Measurements from ENCODE around the gene GHRHR.

The GHRHR gene

DNA sequence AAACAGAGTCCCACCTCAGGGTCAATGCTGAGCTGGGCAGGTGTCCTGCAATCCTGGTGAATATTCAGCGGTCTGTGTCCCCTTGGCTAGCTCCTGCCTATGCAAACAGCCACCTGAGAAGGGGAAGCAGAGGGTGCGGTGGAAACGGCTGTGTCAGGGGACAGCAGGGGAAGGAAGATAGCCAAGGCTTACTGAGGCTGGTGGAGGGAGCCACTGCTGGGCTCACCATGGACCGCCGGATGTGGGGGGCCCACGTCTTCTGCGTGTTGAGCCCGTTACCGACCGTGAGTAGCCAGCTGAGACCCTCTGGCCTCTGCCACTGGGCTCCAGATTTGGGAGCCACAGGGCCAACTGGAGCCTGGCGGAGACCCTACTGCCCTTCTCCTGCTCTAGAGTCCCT lies at the start of gene GHRHR:
GHRHR (plus strand) TSS at position 112 of the 400 bp plus-strand sequence; CDS start at position 228, 116 bp downstream.
- no peak for DNase-seq

DNA sequence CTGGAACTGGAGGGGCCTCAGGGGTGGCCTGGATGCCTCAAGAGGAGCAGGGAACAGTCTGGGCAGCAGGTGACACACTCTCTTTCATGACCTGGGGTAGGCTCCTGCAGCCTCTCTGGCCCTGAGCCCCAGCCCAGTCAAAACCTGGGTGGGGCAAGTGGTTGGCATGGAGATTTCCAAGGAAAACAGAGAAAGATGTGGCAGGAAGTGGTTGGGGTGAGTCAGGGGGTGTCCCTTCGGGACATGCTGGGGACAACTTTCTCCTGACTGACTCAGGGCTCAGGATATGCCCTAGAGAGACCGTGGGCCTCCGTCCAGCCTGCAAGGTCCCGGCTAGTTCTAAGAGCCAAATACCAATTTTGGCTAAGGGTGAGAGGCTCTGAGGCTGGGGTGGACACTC lies 49.2 kb upstream of the GHRHR start:
- no peak for DNase-seq

DNA sequence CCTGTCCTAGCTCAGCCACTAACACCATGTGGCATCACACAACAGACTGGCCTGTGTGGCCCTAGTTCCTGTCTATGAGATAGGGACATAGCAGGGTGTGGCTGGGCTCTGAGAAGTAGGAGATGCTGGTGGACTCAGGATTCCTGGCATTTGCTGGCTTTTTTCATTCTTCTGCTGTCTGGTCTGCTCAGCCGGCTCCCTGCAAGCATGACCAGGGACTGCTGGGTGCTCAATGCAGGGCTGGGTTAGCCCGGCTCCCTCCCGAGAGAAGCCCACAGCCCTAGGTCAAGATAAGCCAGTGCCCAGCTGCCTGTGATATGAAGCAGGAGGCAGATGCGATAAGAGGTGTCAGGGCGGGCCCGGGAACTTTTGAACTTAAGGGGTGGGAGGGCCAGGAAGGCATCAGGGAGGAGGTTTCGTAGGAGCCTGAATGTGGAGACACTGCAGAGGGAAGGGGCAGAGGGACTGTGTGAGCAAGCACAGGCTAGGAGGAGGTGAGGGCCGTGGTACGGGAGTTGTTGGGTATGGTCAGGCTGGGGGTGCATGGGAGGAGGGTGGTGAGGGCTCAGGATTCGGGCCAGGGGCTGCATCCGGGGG lies 48.6 kb upstream of the GHRHR start:
- DNase-seq: no peak

DNA sequence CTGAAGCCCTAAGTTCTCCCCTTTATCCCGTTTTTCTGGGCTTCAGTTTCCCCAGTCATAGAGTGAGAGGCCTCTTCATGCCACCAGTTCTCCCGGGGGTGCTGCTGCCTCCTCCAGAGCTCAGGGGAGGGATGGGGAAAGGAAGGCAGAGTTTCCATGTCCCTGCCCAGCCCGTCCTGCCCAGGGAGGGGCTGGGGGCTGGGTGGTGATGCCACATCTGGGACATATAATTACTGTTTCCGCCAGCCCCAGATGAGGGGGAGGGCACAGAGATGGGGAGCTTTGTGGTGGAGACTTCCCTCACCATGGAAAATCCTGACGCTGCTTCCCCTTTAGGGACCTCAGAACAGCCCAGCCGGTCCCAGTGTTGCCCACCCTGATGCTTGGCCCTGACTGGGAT lies 48.0 kb upstream of the GHRHR start:
- DNase-seq: no peak

DNA sequence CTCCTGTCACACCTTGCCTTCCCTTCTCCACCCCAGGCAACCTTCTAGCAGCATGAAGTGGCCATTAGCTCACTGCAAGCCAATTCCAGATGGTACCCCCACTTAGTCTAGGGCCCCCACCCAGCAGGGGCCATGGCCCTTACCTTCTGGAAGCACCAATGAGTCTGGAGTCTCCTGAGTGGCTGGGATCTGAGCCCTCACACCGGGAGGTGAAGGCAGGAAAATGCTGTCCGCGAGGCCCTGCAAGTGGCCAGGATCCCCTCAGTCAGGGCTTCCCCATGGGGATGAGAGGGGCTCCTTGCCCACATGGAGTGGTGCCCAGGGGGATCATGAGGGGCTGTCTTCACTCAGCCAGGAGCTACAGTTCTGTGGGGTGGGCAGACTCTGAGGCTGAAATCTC lies 47.5 kb upstream of the GHRHR start:
- no peak for DNase-seq

DNA sequence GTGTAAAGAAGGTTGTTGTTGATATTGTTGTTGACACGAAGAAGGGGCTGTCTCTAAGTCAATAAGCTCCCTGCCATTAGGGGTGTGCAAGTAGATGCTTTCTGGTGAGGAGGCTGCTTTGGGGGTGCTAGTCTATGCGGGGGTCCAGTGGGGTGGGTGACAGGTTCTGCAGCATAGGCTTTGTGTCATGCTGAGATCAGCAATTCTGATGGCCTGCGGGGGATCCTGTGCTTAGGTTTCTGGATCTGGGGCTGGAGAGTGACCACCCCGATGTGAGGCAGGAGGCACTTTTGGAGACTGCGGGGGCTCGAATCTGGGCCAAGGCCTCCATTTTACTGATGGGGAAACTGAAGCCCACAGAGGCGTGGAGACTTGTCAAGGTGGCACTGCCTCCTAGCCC lies 47.0 kb upstream of the GHRHR start:
- no peak for DNase-seq

DNA sequence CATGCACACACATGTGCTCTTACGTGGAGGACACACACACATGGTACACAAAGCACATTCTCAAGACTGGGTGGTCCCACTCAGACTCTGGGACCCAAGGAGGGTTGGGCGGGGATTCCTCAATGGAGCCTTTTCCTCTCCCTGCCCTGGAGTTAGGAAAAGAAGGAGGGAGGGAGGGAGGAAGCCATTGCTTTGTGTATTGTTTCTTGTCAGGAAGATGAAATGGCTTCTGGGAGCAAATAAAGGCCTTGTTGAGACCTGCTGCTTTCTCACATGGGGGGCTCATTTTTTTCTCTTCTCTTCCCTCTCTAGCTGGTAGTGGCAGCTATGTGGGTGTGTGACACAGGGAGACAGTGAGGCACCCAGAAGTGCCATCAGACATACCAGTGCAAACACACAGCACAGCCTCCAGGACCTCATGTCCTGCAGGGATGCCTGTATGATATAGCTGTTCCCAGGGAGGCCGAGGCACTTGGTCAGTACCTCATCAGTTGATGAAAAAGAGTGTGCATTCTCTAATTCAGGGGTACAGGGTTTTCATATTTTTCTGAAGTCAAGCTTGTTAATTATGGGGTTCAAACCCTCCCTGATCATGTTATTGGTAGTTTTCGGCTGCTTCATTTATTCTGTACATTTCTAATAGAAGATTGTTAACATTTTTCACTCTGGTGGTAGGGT lies 46.4 kb upstream of the GHRHR start:
- DNase-seq: no peak

DNA sequence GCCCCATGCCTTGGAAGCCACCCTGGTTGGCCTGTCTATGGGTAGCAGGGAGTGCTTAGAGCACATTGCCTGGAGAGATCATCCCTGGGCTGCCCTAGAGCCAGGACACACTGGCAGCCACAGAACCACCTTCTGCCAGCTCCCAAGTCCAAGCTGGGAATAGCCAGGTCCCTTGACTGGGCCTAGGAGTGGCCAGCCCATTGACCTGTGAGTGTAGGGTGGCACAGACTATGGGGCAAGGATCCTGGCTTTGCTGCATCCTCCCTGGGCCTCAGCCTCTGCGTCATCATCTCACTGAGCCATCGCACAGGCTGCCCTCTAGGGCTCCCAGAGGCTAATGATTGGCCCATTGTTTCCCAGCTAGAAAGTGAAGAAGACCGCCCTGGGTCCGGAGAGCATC lies 45.1 kb upstream of the GHRHR start:
- DNase-seq: no peak

DNA sequence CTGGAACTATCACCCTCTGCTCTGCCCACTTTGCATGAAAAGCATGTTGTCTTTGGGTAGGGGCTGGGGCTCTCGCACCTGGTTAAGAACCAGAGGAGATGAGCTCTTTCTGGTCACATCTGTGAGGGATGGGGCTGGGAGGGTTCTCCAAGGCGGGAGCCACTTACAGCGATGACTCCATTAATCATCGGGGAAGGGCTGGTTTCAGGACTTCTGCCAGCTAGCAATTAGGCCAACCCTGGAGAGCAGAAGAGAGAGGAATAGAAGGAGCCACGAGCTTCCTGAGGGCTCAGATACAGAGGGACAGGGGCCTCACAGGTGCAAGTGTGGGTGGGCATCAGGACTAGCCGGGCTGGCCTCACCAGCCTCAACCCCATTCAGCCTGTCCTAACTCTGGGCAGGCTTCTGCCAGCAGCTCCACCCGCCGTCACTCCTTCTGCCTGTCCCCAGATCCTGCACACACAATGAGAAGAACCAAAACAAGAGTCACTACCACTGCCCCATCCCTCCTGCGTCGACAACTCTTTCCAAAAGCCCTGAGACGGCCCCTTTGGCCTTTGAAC lies 43.7 kb upstream of the GHRHR start:
- DNase-seq: no peak

DNA sequence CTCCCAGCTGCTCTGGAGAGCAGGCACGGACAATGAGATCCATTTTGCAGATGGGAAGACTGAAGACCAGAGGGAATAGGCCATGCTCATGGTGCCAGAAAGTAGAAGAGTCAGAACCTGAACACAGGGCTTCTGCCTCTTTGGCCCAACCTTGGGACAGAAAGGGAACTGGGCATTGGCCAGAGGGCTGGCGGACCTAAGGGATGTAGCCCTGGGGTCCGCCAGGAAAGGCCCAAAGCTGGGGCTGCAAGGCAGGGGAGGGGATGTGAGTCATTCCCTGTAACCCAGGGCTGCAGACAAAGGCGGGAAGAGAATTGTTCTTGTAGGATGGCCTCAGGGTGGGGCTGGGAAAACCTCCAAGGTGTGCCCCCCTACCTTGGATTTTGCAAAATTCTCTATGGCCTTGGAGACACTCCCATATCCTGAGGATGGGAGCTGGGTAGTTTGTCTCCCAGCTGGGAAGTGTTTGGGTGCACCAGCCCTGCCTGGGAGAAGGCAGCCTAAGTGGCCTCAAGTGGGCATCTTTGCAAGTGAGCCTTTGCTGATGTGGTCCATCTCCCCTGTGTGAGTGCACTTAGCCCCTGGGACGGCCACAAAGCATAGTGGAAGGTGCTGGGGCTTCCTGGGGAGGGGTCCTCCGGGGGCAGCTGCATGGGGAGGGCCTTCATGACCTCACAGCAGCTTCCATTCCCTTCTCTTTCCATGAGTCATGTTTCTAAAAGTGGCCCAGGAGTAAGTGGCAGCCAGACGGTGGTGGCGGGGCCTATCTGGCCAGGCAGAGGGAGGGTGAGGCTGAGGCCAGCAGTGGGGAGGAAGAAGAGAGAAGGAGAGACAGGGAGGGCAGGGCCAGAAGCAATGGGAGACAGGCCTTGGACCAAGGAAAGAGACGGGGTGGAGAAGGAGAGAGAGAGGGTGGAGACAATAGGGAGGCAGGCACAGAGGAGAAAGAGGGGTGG lies 42.9 kb upstream of the GHRHR start:
- DNase-seq: no peak

DNA sequence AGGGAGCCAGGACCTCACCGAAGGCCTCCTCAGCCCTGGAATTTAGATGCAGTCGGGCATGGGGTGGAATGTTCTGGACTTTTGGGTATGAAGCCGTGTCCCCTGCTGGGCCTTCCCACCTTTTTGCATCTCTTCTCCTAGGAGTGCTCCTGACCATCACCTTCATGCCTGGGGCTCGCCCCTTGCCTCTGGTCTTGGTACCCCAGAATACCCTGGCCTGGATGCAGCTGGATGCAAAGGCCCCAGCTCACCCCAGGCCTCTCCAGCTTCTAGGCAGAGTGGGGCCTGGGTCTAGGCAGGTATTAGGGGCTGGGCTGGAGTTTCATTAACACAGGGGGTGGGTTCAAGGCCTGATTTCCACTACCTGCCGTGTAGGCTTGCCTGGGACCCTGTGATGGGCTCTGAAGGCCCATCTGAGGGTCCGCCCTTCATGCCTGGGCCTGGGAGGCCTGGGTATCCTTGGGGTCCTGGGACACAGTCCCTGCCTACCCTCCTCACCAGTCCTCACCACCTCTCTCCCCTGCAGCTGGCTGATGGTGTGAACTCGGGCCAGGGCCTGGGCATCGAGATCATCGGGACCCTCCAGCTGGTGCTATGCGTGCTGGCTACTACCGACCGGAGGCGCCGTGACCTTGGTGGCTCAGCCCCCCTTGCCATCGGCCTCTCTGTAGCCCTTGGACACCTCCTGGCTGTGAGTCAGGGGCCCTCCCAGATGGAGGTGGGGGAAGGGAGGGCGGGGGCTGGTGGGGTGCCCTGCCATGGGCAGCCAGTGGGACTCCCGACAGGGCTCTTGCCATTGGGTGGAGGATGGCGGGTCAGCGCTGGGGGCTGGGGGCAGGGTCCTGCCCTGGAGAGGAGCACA lies 42.0 kb upstream of the GHRHR start:
- DNase-seq: no peak

DNA sequence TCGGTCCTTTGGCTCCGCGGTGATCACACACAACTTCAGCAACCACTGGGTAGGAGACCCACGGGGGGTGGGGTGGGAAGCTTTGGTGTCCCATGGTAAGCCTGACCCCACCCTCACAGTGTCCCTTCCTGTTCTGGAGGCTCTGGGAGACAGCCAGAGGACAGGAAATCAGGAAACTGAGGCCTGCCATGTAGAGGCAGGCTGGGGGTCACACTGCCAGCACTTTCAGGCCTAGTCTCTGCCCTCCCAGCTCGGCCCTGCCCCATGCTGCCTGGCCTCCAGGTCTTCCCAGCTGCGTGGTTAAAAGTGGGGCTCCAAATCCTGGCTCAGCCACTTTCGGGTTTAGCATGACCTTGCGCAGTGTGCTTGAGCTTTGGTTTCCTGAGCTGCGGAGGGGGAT lies 41.2 kb upstream of the GHRHR start:
- DNase-seq: no peak

DNA sequence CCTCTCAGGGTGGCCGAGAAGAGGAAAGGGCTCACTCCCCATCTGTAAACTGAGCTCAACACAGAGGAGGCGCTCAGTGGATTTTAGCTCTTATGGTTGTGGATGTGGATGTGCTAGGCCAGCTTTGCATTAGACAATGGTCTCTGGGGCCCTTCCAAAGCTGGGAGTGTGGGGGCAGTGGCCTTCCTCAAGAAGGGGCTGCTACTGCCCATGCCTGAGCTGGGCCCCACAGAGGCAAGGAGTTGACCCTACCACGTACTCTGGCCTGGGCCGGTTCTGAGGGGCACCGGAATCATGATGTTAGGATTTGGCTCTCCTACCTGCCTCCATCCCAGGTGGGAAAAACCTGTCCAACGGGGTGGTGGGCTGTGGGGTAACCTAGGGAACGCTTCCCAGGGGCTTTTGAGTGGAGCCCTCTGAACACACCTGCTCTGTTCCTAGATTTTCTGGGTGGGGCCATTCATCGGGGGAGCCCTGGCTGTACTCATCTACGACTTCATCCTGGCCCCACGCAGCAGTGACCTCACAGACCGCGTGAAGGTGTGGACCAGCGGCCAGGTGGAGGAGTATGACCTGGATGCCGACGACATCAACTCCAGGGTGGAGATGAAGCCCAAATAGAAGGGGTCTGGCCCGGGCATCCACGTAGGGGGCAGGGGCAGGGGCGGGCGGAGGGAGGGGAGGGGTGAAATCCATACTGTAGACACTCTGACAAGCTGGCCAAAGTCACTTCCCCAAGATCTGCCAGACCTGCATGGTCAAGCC lies 40.6 kb upstream of the GHRHR start:
- no peak for DNase-seq

DNA sequence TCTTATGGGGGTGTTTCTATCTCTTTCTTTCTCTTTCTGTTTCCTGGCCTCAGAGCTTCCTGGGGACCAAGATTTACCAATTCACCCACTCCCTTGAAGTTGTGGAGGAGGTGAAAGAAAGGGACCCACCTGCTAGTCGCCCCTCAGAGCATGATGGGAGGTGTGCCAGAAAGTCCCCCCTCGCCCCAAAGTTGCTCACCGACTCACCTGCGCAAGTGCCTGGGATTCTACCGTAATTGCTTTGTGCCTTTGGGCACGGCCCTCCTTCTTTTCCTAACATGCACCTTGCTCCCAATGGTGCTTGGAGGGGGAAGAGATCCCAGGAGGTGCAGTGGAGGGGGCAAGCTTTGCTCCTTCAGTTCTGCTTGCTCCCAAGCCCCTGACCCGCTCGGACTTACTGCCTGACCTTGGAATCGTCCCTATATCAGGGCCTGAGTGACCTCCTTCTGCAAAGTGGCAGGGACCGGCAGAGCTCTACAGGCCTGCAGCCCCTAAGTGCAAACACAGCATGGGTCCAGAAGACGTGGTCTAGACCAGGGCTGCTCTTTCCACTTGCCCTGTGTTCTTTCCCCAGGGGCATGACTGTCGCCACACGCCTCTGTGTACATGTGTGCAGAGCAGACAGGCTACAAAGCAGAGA lies 39.9 kb upstream of the GHRHR start:
- no peak for DNase-seq

DNA sequence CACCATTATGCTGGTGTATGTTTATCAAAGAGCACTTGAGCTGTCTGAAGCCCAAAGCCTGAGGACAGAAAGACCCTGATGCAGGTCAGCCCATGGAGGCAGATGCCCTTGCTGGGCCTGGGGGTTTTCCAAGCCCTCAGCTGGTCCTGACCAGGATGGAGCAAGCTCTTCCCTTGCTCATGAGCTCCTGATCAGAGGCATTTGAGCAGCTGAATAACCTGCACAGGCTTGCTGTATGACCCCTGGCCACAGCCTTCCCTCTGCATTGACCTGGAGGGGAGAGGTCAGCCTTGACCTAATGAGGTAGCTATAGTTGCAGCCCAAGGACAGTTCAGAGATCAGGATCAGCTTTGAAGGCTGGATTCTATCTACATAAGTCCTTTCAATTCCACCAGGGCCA lies 39.1 kb upstream of the GHRHR start:
- no peak for DNase-seq

DNA sequence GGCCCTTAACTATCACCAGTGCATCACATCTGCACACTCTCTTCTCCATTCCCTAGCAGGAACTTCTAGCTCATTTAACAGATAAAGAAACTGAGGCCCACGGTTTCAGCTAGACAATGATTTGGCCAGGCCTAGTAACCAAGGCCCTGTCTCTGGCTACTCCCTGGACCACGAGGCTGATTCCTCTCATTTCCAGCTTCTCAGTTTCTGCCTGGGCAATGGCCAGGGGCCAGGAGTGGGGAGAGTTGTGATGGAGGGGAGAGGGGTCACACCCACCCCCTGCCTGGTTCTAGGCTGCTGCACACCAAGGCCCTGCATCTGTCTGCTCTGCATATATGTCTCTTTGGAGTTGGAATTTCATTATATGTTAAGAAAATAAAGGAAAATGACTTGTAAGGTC lies 38.6 kb upstream of the GHRHR start:
- no peak for DNase-seq

DNA sequence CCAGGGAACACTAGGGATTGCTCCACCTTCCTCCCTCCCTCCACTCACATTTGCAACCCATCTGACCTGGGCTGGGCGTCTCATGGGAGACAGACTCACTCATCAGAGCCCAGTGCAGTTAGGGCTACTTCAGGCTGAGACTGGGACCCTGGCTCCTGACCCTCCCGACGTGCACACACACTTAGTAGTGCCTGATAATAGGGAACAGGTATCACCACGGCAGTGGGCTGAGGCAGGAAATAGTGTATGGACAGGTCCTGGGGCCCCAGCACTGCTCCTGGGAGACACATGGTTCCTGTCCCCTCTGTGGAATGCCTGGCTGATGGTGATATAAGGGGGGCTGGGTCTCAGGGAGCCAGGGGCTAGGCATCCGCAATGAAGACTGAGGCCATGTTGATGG lies 37.8 kb upstream of the GHRHR start:
- DNase-seq: no peak

DNA sequence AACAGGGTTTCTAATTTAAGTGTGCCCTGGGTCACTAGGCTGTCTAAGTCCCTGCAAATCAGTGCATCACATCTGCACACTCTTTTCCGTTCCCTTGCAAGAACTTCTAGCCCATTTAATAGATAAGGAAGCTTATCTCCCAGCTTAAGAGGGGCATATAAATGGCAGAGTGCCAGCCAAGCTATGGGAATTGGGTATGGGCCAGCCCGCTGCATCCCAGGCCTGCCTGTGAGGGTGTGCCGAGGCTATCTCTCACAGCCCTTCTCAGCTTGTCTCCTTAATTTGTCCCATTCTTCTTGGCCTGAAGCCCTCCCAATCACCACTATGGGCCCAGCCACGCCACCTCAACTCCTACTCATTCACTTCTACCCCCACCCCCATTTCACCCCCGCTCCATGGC lies 37.4 kb upstream of the GHRHR start:
- DNase-seq: no peak

DNA sequence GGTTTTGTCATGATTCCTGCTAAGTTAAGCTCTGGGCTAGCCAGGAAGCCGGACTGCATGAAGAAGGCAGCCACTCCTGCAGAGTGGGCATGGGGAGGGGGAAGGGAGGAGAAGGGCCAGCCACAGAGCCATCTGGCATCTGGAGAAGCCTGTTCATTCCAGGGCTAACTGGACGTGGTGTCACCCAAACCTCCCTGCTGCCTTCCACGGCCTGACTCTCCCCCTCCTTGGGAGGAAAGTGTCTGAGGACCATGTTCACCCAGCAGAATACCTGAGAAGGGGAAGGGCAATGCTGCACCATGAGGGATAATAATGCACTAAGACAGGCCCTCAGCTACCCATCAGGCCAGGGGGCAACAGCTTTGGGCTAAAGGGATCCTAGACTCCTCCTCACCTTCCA lies 36.7 kb upstream of the GHRHR start:
- no peak for DNase-seq

DNA sequence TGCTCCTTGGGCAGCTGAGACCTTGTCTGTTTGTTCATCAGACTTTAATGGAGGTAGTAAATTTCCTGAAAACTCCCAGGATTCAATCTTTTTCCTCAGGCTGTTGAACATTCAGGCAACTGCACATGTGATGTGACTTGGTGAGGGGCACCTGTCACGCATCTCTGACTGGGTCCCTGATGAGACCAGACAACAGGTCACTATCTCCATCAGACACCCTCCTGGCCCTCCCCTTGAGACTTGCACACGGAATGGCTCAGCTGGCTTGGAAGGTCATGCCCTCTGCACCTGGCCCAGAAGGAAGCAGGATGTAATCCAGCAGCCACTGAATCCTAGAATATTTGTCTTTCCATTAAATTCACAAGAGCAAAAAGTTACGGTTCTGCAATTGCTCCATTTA lies 36.2 kb upstream of the GHRHR start:
- no peak for DNase-seq

DNA sequence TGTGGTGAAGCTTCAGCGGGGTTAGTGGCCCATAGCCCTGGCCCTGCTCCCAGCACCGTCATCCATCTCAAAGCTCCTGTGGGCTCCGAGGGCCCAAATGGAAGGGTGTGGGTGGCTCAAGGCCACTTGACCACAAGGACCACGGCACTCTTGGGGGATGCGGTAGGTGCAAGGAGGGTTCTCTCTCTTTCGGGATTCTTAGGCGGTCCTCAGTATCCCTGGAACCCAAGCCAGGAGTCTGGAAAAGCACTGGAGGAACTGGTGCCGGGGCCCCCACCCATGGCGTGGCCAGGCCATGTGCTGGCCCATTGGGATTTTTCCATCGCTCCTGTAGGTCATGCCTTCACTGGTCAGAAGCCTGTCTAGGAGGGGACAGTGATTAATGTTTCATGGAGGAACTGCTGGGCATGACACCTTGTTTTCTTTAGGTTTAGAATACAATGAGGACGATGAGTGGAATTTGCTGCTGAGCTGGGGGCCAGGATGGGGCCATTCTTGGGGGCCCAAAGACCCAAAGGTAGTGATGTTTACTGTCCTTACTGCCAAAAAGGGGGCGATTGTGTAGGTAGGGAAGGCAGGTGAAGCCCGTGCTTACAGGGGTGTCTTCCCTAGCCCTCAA lies 35.4 kb upstream of the GHRHR start:
- no peak for DNase-seq
